Measurements from ENCODE around the gene USP13.

The USP13 gene

GRCh38 chr3:179825527-179826246 lies 172.8 kb downstream of the USP13 start:
- no peak overlapping the region for H3K4me3 ChIP-seq (ENCODE audit: low read depth, low read length)
- no peak for TF ChIP-seq CTCF (IDR thresholded peaks at IDR 0.05; ENCODE audit: low read depth, low read length, missing control alignments)
- no peak for DNase-seq (ENCODE audit: low read depth)

- no peak overlapping the region for H3K4me3 ChIP-seq (ENCODE audit: low read depth, low read length)
- TF ChIP-seq CTCF (IDR thresholded peaks at IDR 0.05; ENCODE audit: low read depth, low read length, missing control alignments), result no peak
- DNase-seq (ENCODE audit: low read depth), result no peak
Observed at GRCh38 chr3:179826247-179826637, 173.4 kb downstream of the USP13 start.

GRCh38 chr3:179828738-179829137 lies 175.9 kb downstream of the USP13 start:
- no peak overlapping the region for H3K4me3 ChIP-seq (ENCODE audit: low read depth, low read length)
- DNase-seq (ENCODE audit: low read depth), result no peak
- TF ChIP-seq CTCF (IDR thresholded peaks at IDR 0.05; ENCODE audit: low read depth, low read length, missing control alignments), result no peak

- DNase-seq (ENCODE audit: low read depth), result no peak
- H3K4me3 ChIP-seq (ENCODE audit: low read depth, low read length), result no peak overlapping the region
- TF ChIP-seq CTCF (IDR thresholded peaks at IDR 0.05; ENCODE audit: low read depth, low read length, missing control alignments), result no peak
Observed at GRCh38 chr3:179829401-179829800, 176.6 kb downstream of the USP13 start.

- no peak for DNase-seq (ENCODE audit: low read depth)
- TF ChIP-seq CTCF (IDR thresholded peaks at IDR 0.05; ENCODE audit: low read depth, low read length, missing control alignments), result no peak
- no peak overlapping the region for H3K4me3 ChIP-seq (ENCODE audit: low read depth, low read length)
Observed at GRCh38 chr3:179832333-179832854, 179.6 kb downstream of the USP13 start.

- no peak for DNase-seq (ENCODE audit: low read depth)
- H3K4me3 ChIP-seq (ENCODE audit: low read depth, low read length), result no peak overlapping the region
- no peak for TF ChIP-seq CTCF (IDR thresholded peaks at IDR 0.05; ENCODE audit: low read depth, low read length, missing control alignments)
Observed at GRCh38 chr3:179833294-179833693, 180.5 kb downstream of the USP13 start.

GRCh38 chr3:179837374-179837773 lies 184.5 kb downstream of the USP13 start:
- no peak for DNase-seq (ENCODE audit: low read depth)
- TF ChIP-seq CTCF (IDR thresholded peaks at IDR 0.05; ENCODE audit: low read depth, low read length, missing control alignments), result no peak
- no peak overlapping the region for H3K4me3 ChIP-seq (ENCODE audit: low read depth, low read length)
